Astrocyte of the cerebellum (primary cell): ENCODE results near the gene PLPP3.
A peak's percentile ranks its signal among the peaks of the same experiment; 100 is the strongest.

Experiments used
- DNase-seq: peaks from one replicate; pipeline ENCODE4 v3.0.0-alpha.2; 2011; ENCODE audit warnings: low read depth
- H3K4me3 ChIP-seq: 2 replicates; pipeline ENCODE4 v1.5.1; 2011; ENCODE audit warnings: mild to moderate bottlenecking, low read depth, low read length, moderate library complexity
- in situ Hi-C: cut with HindIII; loops from 2 replicates; pipeline ENCODE4 v1.10.0; 2017; ENCODE audit warnings: low sequenced_read_pairs
- TF ChIP-seq, protein P1 (sequence below): IDR thresholded peaks from 2 replicates; pipeline ENCODE4 v1.5.1; 2012; ENCODE audit warnings: low read length, low read depth, moderate library complexity, mild to moderate bottlenecking; ENCODE audit errors: missing control alignments

Gene PLPP3

DNA sequence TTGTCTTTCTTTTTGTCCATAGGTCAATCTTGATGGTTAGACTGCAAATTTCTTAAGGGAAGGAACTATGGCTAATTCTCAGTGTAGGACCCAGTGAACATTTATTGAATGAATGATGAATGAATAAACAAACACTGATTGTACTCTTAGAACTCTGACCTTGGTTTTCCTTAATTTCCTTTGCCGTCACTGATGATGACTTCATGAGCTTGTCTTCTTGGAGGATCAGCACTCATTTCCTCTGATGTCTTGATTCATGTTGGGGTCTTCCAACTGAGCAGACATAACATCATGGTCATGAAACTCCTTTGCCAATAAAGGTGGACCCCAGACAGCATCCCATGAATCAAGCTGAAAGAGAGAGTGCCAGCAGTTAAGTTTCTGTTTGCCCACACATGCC is 96.3 kb downstream of the PLPP3 start:
- DNase-seq, result no peak
- TF ChIP-seq, protein P1, sequence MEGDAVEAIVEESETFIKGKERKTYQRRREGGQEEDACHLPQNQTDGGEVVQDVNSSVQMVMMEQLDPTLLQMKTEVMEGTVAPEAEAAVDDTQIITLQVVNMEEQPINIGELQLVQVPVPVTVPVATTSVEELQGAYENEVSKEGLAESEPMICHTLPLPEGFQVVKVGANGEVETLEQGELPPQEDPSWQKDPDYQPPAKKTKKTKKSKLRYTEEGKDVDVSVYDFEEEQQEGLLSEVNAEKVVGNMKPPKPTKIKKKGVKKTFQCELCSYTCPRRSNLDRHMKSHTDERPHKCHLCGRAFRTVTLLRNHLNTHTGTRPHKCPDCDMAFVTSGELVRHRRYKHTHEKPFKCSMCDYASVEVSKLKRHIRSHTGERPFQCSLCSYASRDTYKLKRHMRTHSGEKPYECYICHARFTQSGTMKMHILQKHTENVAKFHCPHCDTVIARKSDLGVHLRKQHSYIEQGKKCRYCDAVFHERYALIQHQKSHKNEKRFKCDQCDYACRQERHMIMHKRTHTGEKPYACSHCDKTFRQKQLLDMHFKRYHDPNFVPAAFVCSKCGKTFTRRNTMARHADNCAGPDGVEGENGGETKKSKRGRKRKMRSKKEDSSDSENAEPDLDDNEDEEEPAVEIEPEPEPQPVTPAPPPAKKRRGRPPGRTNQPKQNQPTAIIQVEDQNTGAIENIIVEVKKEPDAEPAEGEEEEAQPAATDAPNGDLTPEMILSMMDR, result no peak
- no peak overlapping the region for H3K4me3 ChIP-seq
- in situ Hi-C loops, result no loop called here

DNA sequence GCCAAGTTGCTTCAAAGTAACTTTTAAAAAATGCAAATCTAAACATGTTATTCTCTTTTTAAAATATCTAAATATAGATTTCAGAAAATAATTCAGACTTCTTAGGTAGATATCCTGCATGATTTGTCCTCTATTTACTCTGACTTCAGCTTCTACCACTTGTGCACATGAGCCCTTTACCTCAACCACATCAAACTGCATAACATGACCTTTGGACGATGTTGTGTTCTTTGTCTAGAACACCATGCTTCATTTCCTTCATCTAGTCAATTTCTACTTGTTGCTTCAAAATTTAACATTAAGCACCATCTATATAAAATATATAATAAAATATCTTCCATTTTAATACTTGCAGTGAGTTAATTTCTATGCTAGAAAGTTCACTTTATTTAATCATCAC is 96.9 kb downstream of the PLPP3 start:
- in situ Hi-C loops, result no loop called here
- H3K4me3 ChIP-seq, result no peak overlapping the region
- TF ChIP-seq, protein P1, result no peak
- no peak for DNase-seq

DNA sequence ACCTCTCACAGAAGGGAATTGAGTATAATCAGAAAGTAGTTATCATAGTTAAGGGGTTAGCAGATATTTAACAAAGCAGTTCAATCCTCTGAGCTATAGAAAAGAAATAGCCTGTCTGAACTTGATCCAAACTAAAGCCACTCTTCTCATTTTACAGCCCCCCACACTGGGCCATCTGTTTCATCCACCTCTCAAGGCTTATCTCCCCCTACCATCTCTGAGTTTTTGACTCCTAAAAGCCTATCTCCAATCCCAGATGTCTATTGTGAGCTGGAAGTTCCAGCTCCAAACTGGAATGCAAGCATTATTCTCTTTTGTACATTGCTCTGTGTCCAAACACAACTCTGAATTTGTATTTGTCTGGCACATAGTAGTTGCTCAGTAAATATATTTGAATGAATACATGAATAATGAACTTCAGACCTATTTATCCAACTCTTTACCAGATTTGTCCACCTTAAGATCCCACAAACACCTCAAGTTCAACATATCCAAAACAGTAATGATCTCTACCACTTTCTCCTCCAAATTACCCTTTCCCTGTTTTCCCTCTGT is 98.1 kb downstream of the PLPP3 start:
- no peak overlapping the region for H3K4me3 ChIP-seq
- in situ Hi-C loops, result no loop called here
- TF ChIP-seq, protein P1, result no peak
- DNase-seq, result no peak

DNA sequence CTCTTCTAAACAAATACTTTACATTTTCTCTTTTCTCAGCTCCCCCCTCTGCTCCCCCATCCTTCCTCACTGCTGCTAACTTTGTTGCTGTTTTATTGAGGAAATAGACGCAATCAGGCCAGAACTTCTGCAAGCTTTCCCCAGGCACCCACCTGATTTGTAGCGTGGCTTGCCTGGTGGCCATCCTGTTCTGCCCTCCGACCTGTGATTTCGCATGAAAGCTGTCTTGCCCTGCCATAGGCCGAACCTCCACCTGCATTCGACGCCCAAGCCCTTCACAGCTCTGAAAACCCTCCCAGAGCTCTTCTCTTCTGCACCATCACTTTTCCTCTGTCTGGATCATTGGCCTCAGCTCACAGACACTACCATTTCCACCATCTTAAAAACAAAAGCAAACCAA is 100.6 kb downstream of the PLPP3 start:
- DNase-seq, result no peak

DNA sequence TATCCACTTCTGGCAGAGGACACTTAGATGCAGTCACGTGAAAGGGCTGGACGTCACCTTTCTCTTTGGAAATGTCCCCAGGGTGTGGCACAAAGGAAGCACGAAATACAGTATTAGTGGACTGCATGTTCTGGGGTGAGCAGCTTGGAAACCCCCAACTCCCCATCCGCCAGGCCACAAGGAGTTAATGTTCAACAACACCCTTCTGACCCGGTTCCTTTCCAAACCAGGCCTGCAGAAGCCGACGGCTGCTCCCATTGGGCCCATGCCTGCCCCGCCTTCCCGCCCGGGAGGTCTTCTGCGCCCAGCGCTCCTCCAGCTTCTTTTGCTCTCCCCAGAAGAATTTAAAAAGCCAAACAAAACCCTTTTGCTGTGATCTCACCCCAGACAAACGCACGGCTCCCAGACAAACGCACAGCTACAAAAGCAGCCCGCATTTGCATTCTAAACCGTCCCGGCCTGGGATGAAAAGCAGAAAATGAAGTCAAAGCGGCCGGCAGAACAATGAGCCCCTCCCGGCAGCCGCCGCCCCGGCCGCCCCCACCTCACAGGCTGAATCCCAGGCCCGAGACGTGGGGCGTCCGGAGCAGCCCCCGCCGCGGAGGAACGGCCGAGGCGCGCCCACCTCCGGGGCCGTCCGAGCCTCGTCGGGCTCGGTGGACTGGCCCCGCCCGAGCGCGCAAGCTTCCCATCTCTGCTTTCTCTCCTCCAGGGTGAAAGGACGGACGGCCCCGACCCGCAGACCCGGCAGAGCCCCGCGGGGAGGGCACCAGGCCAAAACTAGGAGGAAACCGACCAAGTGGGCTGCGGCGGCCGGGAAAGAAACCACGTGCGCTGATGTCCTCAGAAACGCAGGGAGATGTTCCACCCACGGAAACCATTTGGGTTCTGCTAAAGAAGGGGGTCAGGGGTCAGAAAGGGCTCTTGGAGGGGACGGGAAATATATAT is 101.9 kb downstream of the PLPP3 start:
- H3K4me3 ChIP-seq, result peak overlapping the region; percentile 43
- TF ChIP-seq, protein P1, result no peak
- no peak for DNase-seq
- in situ Hi-C loops, result no loop called here

More for the DNA sequence above, 100.6 kb downstream of the PLPP3 start:
- TF ChIP-seq, protein P1, result no peak
- in situ Hi-C loops, result no loop called here
- H3K4me3 ChIP-seq, result no peak overlapping the region

DNA sequence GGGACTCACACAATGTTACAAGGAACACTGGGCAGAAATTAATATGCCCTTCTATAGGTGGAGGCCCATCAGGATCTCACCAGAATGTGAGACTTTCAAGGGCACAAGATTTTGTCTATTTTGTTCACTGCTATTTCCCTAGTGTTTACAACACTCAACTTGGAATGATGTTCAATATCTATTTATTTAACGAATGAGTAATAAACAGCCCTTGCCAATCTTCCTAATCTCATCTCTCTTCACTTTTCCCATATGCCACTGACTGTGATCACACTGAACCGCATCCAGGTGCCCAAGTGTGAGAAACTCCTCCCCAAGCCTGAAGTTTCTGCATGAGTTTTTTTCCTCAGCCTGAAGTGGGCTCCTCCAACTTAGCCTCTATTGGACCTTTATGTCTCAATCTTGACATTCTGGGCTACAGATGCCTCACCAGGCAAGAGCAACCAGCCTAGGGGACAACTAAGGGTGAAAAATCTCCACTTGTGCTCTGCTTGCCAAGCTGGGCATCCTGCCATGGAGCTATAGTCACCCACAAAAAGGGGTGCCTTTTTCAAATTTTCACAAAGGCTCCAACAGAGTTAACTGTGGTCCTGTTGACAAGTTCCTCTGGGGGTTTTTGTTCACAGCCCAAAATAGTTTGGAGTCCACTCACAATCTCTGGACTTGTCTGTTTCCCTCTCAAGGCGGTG is 105.6 kb downstream of the PLPP3 start:
- no peak overlapping the region for H3K4me3 ChIP-seq
- in situ Hi-C loops, result no loop called here
- TF ChIP-seq, protein P1, result no peak
- DNase-seq, result no peak
